GM12864 (cell line): ENCODE data around the gene PGAM2.

ENCODE experiments used
- DNase-seq: peaks from one replicate; pipeline ENCODE4 v3.0.0-alpha.2; 2011; ENCODE audit warnings: low read depth
- H3K4me3 ChIP-seq: 2 replicates; pipeline ENCODE4 v1.5.1; 2011; ENCODE audit warnings: mild to moderate bottlenecking, low read depth, low read length, control low read depth
- CTCF ChIP-seq: IDR thresholded peaks from 2 replicates; pipeline ENCODE4 v1.5.1; 2011; ENCODE audit warnings: low read depth, mild to moderate bottlenecking, moderate library complexity, low read length, control low read depth, inconsistent platforms; ENCODE audit errors: missing control alignments

PGAM2 gene

DNA sequence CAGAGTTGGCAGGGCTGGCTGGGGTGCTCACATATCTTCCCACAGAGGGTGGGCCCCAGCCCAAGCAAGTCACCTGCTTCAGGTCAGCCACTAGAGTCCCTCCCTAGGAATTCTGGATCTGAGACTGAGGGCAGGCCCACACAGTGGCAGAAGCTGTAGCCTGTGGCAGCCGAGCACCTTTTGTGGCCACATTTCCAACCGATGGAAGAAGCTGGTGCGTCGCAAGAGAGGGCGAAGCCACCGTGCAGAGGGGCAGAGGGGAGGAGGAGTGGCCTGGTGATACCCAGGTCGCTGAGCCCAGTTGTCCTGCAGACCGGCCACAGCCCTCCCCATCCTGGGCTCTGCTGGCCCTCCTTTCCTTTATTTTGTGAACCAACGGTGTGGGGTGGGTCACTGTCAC lies 11.7 kb upstream of the PGAM2 start:
- DNase-seq, result no peak

DNA sequence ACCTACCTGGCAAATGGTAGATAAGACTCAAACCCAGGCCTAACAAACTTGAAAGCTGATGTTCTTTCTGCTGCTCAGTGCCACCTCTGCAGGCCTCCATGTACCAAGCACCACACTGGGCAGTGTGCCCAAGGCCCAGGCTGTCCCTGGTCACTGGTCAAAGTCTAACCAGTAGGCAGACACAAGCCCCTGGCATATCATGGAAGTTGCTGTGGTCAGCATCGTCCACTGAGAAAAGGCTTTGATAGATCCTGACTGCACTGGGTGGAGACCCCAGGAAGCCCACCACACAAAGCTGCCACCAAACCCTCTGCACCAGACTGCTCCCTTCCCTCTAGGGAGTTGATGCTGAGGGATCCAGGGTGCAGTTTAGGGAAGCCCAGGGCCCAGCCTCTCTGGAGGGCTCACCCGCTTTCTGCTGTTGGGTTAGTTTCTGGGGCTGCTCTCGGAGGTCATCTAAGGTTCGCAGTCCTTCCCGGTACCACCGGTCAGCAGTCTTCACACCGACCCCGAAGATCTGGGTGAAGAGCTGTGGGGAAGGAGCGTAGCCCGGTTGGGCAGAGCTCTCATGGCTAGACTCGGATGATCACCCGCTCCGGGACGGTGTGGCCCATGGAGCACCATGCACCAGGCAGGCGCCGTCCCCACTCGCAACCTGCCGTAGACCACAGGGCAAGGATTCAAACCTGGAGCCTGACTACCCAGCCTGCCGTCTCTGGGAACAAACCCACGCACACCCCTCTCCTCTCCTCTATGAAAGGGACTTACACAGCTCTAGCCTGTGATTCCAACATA lies 10.9 kb upstream of the PGAM2 start:
- H3K4me3 ChIP-seq, result no peak overlapping the region
- no peak for TF ChIP-seq CTCF
- no peak for DNase-seq

More for the DNA sequence above, 11.7 kb upstream of the PGAM2 start:
- no peak overlapping the region for H3K4me3 ChIP-seq
- TF ChIP-seq CTCF, result no peak

GRCh38 chr7:44075296-44076075 lies 10.1 kb upstream of the PGAM2 start:
- no peak overlapping the region for H3K4me3 ChIP-seq
- no peak for TF ChIP-seq CTCF
- DNase-seq, result no peak

- H3K4me3 ChIP-seq, result no peak overlapping the region; the same call in 1 of the 2 replicates
- DNase-seq, result no peak
- no peak for TF ChIP-seq CTCF
These were observed 9.0 kb upstream of the PGAM2 start for GRCh38 chr7:44074349-44074695.

DNA sequence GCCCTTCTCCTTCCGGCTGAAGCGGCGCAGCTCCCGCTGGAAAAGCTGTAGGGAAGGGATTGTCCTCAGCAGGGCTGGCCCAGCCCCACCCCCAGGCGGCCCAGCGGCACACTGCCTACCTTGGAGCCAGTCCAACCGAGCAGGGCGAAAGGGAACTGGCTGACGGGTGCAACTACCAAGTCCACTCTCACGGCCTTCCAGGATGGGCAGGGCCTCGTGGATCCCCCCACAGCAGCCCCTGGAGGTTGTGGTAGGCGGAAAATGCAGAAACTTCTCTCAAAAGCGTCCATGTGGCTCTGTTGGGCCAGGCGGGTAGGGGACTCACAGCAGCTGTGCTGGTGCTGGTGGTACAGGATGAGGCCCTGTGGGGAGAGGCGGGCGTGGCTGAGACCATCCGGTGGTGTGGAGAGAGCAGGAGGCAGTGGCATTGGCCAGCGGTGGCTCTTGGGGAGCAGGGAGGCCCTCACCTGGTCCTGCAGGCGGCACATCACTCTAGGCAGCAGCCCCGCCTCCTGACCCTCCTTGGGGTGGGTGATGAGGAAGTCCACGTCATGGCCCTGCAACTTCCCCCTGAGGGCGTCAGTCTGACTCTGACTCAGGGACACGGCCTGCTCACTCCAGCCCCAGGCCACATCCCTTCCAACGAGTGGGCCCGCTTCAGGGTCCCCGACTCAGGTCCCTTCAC lies 8.4 kb upstream of the PGAM2 start:
- H3K4me3 ChIP-seq, result no peak overlapping the region
- DNase-seq, result no peak
- no peak for TF ChIP-seq CTCF

DNA sequence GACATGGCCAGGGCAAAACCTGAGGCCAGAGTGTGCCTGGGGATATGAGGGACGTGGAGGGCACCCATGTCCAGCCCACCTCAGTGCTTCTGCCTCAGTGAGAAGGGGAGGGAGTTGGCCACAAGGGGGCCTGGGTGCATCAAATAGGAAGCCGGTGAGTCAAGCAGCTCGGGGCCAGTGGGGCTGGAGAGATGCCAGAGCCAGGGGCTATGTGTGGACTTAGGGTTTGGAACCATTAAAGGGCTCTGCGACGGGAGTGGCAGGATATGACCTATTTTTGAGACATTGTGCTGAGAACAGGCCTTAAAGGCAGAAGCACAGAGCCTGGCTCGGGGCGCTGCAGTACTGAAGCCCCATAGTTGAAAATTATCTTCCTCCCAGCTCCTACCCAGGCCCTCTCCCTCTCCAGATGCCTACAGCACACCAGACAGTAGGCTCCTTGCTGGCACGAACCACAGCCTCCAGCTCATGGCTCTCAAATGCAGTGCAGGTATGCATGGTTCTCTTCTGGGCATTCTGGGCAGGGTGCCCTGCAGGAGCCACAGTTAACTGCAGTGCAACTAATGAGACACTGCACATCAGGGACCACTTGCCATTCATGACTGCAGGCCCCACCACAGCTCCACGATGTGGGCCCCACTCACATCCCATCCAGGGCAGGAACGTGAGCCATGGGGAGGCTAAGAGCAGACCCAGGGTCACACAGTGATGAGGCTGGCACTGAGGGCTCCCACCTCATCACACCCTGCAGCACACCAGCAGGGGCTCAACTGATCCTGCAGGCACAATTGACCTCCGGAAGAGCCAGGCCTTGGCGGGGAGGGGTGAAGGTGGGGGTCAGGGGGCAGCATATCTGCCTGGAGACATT lies 7.2 kb upstream of the PGAM2 start:
- no peak for DNase-seq

More for the DNA sequence above, 7.2 kb upstream of the PGAM2 start:
- no peak overlapping the region for H3K4me3 ChIP-seq
- TF ChIP-seq CTCF, result peak; percentile 64
